ENCODE measurements around the gene TTC7B. TPM values are rescaled to one million over a fixed set of nuclear protein-coding genes. Genes with fewer than 3 reads are reported as not detected.

Gene TTC7B
- total RNA-seq, 4 donors from 2014 or later: 35.0 to 78.7 (median 36.8) TPM

DNA sequence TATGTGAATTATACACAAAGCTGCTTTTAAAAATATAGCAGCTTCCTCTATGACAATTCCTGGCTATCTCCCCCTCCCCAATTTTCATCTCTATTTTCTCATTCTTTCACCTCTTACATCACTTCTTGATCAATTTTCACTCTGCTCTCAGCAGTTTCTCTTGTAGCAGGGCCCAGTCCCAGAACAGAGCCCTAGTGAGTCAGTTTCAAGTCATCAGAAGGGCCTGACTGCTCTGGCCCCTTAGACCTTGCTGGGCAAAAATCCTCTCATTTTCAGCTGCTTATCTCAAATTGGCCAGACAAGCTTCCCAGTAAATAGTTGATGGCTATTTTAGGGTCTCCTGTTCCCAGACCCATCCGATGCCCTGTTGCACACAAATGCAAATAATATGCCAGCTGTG lies 101.4 kb downstream of the TTC7B start:
- Histone ChIP-seq H3K4me3 (no peak overlapping the region), H3K4me1 (peaks cover 22 to 29% of the 10 kb centered on the region in 2 donors), H3K27ac (peak overlapping the region; percentile 75 to 83 (median 78)), H3K36me3 (no peaks in the 10 kb centered on the region), H3K27me3 (no peaks in the 10 kb centered on the region), H3K9me3 (no peaks in the 10 kb centered on the region)
- in situ Hi-C loops (cut with MboI; ENCODE audit: low sequenced_read_pairs in 4 of 4) (loop anchor here in 1 of 4 donors (25.0 kb wide), 1 partner anchor 403 kb away; no protein-coding TSS in a partner anchor), intact Hi-C loops (cut with DNase I; ENCODE audit: low total_unique reads) (no loop called here)
- no peak for TF ChIP-seq POLR2A (IDR thresholded peaks at IDR 0.05)
- TF ChIP-seq, protein P1, sequence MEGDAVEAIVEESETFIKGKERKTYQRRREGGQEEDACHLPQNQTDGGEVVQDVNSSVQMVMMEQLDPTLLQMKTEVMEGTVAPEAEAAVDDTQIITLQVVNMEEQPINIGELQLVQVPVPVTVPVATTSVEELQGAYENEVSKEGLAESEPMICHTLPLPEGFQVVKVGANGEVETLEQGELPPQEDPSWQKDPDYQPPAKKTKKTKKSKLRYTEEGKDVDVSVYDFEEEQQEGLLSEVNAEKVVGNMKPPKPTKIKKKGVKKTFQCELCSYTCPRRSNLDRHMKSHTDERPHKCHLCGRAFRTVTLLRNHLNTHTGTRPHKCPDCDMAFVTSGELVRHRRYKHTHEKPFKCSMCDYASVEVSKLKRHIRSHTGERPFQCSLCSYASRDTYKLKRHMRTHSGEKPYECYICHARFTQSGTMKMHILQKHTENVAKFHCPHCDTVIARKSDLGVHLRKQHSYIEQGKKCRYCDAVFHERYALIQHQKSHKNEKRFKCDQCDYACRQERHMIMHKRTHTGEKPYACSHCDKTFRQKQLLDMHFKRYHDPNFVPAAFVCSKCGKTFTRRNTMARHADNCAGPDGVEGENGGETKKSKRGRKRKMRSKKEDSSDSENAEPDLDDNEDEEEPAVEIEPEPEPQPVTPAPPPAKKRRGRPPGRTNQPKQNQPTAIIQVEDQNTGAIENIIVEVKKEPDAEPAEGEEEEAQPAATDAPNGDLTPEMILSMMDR (IDR thresholded peaks at IDR 0.05 in 4 of 5, conservative IDR thresholded peaks at IDR 0.05 in 1 of 5): no peak
- ATAC-seq (peak in 1 of 2 donors; percentile 42), DNase-seq (no peak)

- H3K27ac ChIP-seq: no peak overlapping the region
- H3K27me3 ChIP-seq: no peaks in the 10 kb centered on the region
- TF ChIP-seq POLR2A (IDR thresholded peaks at IDR 0.05): no peak
- TF ChIP-seq, protein P1 (IDR thresholded peaks at IDR 0.05 in 4 of 5, conservative IDR thresholded peaks at IDR 0.05 in 1 of 5): no peak
- H3K36me3 ChIP-seq: no peaks in the 10 kb centered on the region
- intact Hi-C loops (cut with DNase I; ENCODE audit: low total_unique reads) (no loop called here), in situ Hi-C loops (cut with MboI; ENCODE audit: low sequenced_read_pairs in 4 of 4) (loop anchor here in 1 of 4 donors (25.0 kb wide), 1 partner anchor 393 kb away; no protein-coding TSS in a partner anchor)
- no peaks in the 10 kb centered on the region for H3K9me3 ChIP-seq
- no peak overlapping the region for H3K4me3 ChIP-seq
- ATAC-seq: no peak
- H3K4me1 ChIP-seq: peaks cover 12 to 23% of the 10 kb centered on the region in 2 donors
- no peak for DNase-seq
These were observed 111.4 kb downstream of the TTC7B start for GRCh38 chr14:90704738-90705392.

DNA sequence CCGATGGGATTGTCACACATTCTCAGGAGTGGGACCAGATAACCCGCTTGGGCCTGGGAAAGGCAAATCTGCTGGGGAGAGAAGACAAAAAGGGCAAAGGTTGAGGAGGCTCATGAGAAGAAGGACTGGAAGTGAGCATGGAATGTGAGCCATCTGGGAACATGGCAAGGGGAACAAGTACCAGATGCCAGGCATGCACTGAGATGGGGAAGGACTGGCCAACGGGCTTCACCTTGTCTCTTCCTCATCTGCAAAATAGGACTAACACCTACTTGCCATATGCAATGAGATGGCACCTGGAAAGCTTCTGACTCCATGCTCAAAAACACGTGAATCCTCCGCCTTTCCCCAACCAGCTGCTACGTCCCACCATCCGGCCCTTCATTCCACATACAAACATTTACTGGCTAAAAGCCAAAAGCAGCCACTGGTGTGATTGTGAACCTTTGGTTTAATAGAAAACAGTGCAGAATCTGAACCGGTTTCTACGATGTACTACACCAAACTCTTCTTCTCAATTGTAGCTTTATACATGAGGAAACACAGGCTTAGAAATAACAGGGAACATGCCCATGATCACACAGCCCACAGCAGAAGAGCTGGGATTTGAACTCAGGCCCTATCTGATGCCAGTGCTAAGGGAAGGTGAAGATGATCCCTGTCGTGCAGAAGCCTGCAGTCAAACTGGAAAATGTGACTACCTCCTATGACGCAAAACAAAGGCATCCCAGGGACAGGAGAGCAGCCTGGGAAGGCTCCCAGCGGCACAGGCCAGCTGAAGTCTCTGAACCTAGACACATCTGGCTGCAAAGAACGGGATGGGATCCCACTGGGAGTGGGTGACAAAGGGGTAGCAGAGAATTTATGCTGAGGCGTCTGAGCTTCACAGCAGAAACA lies 112.1 kb downstream of the TTC7B start:
- H3K36me3 ChIP-seq: no peaks in the 10 kb centered on the region
- no peak for TF ChIP-seq POLR2A (IDR thresholded peaks at IDR 0.05)
- TF ChIP-seq, protein P1 (IDR thresholded peaks at IDR 0.05 in 4 of 5, conservative IDR thresholded peaks at IDR 0.05 in 1 of 5): no peak
- H3K4me3 ChIP-seq: no peak overlapping the region
- H3K27me3 ChIP-seq: no peaks in the 10 kb centered on the region
- DNase-seq: no peak
- in situ Hi-C loops (cut with MboI; ENCODE audit: low sequenced_read_pairs in 4 of 4): loop anchor here in 1 of 4 donors (25.0 kb wide), 1 partner anchor 392 kb away; no protein-coding TSS in a partner anchor
- intact Hi-C loops (cut with DNase I; ENCODE audit: low total_unique reads): no loop called here
- H3K4me1 ChIP-seq: peaks cover 17 to 29% of the 10 kb centered on the region in 2 donors
- no peaks in the 10 kb centered on the region for H3K9me3 ChIP-seq
- no peak for ATAC-seq
- H3K27ac ChIP-seq: peak overlapping the region in 1 of 4 donors; percentile 40

- TF ChIP-seq POLR2A (IDR thresholded peaks at IDR 0.05): peak in 1 of 2 donors; percentile 23
- TF ChIP-seq, protein P1 (IDR thresholded peaks at IDR 0.05 in 4 of 5, conservative IDR thresholded peaks at IDR 0.05 in 1 of 5): no peak
- intact Hi-C loops (cut with DNase I; ENCODE audit: low total_unique reads) (no loop called here), in situ Hi-C loops (cut with MboI; ENCODE audit: low sequenced_read_pairs in 4 of 4) (loop anchor here in 1 of 4 donors (25.0 kb wide), 1 partner anchor 389 kb away; no protein-coding TSS in a partner anchor)
- DNase-seq (peak; percentile 56 to 68), ATAC-seq (peak; percentile 24 to 30)
- Histone ChIP-seq H3K4me1 (peaks cover 46 to 56% of the 10 kb centered on the region in 2 donors), H3K27ac (peak overlapping the region; percentile 87 to 93 (median 88)), H3K27me3 (no peaks in the 10 kb centered on the region), H3K9me3 (no peaks in the 10 kb centered on the region), H3K36me3 (no peaks in the 10 kb centered on the region), H3K4me3 (no peak overlapping the region)
These were observed 115.1 kb downstream of the TTC7B start for GRCh38 chr14:90700933-90701776.

Measured in gastrocnemius medialis (tissue), 4 donors.